ENCODE data around the gene TGM3.

TGM3 gene

DNA sequence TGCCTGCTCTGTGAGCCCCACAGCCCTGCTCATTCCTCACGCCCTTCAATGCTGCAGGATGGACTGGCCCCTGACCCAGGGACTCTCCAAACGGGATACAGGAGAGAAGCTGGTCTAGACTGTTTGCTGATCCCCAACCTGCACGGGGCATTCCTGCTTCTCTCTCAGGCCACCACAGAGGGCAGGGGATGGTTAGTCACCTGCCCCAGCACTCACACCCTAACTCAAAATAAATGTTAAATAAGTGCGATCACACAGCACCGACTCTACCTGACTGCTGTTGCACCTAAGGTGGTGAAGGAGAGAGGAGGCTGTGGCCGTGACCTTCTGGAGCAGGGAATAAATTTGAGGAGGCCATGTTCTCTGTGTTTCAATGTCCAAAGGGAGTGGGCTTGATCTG is 45.0 kb downstream of the TGM3 start:
- no peak for DNase-seq

DNA sequence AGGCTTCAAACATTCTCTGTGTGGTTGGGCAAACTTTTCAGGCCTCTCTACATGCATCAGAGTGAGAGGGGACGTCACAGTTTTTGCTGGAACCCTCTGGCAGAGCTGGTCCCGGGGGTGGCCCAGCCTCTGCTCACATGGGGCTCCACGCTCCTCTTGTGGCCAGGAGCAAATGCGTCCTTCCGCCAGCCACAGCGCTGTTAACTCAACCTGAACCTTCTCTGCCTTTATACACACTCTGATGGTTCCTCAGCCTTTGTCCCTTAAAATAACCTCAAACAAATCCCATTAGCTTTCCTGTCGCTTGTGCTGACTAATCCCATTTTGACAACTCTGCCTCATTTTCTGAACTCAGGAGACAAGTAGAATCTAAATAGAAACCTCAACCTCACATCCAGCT is 45.5 kb downstream of the TGM3 start:
- DNase-seq, result no peak

DNA sequence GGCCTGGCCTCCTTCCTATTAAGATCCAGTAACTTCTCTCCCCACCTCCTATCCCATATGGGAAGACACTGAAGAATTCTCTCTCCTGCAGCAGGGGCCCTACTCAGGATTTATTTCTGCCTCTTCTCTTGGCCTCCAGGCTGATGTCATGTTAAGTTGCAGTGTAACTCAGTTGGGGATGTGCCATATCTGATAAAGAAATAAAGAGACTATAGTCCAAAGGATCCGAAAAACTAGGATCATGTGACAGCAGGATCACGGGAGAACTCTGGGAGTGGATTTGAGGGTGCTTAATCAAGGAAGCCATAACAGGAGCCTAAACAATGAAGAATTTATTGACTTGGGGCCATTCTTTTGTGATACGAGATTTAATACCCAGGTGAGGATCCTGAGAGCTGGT is 46.4 kb downstream of the TGM3 start:
- no peak for DNase-seq

DNA sequence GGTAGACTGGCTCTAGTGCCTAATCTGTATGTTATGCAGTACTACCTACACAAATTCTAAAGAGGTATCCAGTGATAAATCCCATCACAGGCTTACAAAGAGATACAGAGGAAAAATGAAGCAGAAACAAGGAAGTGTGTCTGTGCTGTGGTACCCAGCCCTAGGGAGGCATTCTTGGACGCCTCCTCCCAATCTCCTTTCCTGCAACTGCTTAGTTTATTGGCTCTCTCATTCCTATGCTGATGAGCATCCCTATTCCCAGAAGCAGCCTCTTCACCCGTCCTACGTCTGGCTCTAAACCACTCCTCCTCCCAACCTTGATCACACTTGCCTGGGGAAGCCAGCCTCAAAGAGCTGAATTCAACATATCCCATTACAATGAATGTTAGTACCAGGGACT is 50.4 kb downstream of the TGM3 start:
- DNase-seq, result no peak

DNA sequence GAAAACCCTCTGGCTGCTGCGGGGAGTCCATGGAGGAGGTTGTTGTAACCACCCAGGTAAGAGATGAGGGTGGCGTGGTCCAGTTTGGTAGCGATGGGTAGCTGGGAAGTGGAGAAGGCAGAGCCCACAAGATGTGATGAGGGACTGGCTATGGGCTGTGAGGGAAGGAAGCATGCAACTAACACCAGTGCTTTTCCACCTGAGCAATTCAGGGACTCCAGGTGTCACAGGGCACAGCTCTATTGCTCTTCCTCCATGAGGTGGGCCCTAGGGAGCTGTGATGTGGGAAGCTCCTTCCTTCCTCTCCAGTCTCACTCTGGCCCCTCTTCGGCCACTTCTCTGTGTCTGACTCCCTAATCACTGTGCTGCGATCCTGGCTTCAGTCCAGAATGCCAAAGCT is 52.5 kb downstream of the TGM3 start:
- DNase-seq, result no peak

DNA sequence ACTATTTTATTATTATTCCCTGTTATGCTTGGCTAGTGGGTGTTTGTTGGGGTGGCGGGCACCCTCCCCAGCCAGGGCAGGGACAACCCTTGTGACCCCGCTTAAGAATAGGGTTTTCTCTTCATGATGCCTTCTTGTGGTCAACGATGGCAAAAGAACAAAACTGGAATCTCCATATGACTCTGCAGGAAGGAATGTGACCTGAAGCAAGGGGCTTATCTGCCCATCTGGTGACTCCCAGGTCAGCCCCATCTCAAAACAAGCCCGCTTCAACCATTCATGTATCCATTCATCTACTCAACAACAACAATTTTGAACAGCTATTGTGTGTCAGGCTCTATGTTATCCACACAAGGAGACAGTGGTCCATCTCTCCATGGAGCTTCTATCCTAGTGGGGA is 54.0 kb downstream of the TGM3 start:
- no peak for DNase-seq

DNA sequence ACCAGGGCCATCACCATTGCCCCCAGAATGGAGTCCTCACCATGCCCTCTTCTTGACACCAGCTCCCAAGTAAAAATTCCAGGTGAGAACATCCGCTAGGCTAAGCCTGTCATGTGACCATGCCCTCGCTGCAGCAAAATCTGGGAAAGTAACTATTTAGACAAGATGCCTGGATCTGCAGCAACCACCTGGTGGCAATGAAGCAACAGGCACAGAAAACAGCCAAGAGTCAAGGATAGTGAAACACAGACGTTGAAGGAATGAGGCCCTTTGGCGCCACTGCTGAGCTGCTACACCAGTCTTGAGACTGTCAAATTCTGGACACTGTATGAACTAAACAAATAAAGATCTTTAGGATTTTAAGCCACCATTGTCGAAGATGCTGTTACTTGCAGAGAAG is 54.8 kb downstream of the TGM3 start:
- DNase-seq, result no peak

DNA sequence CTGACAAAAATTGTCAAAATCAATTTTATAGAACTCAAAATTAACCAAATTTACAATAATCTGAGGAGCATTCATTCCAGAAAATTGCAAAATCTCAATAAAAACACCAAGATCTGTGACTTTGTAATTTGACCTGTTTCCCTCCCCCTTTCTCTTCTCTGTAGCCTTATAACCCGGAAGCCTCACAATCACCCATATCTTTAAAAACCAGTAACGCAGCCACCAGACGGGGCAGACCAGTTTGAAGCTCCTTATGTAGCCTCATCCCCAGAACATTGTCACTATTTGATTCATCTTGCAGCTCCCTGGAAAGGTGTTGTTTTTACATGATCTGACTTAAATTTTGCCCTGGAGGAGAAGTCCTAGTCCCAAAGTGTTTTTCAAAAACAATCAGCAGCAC is 57.4 kb downstream of the TGM3 start:
- no peak for DNase-seq

DNA sequence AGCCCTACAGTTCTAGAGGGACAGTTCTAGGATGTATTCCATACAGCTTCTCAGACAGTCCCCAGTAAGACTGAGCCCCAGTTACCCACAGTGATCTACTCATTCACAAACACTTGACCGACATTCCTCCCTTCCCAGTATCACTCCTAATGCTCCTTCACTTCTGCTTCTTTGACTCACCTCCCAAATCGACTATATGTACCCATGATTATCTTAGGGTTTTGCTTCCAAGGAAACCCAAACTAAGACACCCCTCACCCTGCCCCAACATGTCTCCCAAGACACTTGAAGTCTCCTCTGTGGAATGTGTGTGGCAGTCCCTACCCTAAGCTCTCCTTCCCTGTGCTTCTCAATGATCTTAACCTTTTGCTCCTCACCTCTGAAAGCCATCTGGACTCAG is 61.3 kb downstream of the TGM3 start:
- no peak for DNase-seq

DNA sequence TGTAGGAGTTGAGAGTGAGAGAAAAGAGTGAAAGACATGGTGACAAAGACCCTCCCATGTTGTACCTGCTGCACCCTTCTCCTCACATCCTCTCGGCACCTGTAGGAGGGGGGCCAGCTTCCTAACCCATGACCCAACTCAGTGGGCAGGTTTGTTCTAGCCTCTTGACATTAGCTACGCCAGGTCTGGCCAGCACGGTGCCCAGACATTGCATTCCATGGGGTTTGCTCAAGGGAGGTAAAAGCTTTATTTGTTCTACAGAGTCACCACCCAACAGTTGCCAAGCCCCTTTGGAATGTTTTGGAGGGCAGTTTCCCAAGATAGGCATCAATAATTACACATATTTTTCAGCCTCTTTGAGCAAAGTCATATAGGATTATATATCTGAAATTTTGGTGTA is 62.2 kb downstream of the TGM3 start:
- no peak for DNase-seq

DNA sequence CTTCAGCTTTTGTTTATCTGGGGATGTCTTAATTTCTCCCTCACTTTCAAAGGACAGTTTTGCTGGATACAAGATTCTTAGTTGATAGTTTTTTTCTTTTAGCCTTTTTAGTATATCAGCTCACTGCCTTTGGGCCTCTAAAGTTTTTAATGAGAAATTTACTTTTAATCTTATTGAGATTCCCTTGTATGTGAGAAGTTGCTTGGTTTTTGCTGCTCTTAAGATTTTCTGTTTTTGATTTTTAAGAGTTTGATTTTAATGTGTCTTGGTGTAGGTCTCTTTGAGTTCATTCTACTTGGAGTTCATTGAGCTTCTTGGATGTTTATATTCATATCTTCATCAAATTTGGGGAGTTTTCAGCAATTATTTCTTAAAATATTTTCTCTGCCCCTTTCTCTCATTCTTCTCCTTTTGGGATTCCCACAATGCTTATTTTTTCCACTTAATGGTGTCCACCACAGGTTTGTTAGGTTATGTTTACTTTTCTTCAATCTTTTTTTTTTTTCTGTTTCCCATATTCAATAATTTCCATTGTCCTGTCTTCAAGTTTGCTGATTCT is 65.3 kb downstream of the TGM3 start:
- DNase-seq, result no peak

DNA sequence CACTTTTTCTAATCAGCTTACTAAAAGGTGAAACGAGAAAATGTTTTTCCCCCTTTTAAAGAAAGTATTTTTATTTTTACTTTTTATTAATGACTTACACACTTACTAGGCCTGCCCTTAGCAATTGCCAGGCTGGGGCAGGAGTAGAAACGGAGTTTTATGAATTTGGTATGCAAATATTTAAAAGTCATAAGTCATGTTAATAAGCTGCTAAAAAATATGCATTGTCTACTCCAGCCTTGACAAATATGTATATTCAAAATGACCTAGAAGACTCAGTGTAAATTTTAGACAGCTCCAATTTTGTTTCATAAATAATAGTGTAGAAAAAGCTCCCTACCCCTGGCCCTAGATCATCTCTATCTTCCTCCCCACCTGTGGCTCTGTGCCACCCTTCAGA is 67.4 kb downstream of the TGM3 start:
- no peak for DNase-seq

DNA sequence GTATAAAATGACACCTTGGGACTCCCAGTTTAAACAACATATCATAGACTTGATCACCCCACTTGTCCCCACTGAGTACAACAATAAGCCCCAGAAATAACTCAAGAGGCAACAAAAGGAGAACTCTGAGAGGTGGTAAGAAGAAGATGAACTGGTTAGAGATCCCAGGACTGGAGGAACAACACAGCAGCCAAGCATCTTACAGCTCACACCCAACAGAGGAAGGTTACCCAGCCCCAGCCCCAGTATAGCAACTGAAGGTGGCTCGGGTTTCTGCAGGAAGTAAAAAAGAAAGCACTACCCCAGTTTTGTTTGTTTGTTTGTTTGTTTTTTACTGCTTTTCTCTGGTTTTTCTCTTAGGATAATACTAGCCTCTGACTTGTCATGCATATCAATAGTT is 67.8 kb downstream of the TGM3 start:
- no peak for DNase-seq

DNA sequence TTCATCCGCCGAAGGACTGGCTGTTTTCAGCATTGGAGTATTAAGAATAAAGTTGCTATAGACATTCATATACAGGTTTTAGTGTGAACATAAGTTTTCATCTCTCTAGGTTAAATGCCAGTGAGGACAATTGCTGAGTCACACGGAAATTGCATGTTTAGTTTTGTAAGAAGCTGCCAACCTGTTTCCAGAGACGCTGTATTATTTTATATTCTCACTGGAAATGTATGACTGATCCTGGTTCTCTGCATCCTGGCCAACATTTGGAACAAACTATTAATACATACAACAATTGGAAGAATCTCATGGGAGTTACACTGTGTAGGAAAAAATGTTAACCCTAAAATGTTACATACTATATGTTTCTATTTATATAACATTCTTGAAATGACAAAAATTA is 68.2 kb downstream of the TGM3 start:
- no peak for DNase-seq

DNA sequence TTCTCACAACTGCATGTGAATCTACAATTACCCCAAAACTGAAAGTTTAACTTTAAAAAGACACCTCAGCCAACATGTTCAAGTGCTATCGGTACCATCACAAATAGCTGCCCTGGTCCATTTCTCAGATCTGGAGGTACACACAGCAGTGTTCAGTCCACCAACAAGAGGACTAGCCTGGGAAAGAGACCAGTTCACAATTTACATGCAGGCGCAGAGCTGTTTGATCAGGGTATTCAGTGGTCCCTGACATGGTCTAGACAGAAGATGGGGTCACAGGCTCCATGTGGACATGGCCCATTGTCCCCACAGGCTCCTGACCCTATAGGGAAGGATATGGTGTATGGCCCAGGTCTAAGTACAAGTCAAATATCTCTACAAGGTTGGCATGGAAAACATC is 69.3 kb downstream of the TGM3 start:
- no peak for DNase-seq

DNA sequence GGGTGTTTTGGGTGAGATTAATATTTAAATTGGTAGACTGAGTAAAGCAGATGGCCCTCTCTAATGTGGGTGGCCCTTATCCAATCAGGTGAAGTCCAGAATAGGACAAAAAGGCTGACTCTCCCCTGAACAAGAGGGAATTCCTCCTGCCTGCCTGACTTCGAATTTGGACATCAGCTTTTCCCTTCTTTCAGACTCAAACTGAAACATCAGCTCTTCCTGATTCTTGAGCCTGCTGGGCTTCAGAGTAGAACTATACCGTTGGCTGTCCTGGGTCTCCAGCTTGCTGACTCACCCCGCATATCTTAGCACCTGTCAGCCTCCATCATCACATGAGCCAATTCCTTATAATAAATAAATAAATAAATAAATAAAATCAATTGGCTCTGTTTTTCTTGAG is 69.9 kb downstream of the TGM3 start:
- no peak for DNase-seq

DNA sequence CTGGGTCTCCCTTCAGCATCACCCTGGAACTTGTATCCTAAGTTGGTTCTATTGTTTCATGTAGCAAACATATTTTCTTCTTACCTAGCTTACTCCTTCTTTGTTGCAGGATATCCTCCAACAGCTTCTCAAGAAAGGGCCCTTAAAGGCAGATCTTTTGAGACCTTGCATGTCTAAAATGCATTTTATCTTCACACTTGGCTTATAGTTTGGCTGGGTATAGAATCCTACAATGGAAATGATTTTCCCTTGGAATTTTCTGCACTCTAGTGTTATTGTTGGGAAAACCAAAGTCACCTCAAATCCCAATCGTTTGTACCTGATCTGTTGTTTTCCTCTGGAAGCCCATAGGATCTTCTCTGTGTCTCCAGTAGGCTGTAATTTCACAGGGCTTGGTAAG is 72.8 kb downstream of the TGM3 start:
- DNase-seq, result no peak

DNA sequence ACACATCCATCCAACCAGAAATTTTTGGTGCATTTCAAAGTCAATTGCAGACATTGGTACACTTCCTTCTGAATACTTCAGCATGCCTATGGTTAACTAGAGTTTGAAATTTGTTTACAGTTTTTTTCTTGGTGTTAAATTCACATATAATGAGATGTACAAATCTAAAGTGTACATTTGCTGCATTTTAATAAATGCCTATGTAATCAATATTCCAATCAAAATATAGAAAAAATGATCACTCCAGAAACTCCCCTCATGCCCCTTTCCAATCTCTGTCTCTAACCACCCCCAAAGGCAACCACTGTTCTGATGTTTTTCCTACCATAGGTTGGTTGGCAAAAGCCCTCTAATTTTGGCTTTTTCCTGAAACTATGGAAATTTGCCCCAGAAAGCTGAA is 77.3 kb downstream of the TGM3 start:
- no peak for DNase-seq

DNA sequence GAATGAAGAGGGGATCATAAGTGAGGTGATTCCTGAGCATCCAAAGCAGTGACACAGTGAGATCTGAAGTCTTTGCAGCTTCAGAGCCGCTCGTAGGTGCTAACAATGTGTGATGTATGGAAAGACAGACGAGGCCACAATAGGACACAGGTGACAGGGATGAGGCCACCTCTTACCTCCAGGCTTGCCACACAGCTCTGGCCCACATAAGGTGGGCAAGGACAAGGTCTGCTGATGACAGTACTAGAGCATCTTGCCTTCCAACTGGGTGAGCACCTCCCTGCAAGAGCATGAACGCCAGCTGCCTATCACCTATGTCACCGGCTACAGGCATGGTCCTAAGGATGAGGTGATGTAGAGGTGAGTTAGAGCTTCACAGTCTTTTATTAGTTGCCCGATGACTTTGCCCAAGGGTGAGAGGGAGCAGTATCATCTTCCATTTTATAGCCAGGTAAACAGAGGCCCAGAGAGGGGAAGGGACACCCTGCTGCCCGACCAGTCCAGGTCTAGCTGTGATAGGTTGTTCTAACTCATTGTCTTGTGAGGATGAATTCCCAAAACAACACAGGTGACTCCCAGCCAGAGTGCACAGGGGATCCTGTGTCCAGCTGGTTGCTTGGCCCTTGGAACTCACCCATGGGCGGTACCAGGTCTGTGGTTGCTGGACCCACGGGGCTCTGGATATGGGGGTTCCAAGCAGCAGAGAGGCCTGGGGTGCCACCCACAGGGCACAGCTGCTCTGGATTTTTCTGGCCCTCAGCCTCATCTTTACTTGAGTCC is 78.7 kb downstream of the TGM3 start:
- no peak for DNase-seq

DNA sequence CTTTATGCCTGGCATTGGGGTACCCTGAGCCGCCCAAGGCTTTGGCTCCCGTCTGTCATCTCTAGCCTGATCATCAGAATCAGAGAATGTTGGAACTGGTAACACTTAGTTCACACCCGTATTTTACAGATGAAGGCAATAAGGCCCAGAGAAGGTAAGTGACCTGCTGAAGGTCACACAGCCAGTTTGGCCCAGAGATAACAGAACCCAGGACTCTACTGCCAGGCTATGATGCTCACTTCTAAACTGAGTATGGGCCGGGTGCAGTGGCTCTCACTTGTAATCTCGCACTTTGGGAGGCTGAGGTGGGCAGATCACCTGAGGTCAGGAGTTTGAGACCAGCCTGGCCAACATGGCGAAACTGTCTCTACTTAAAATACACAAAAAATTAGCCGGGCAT is 83.1 kb downstream of the TGM3 start:
- DNase-seq, result no peak

DNA sequence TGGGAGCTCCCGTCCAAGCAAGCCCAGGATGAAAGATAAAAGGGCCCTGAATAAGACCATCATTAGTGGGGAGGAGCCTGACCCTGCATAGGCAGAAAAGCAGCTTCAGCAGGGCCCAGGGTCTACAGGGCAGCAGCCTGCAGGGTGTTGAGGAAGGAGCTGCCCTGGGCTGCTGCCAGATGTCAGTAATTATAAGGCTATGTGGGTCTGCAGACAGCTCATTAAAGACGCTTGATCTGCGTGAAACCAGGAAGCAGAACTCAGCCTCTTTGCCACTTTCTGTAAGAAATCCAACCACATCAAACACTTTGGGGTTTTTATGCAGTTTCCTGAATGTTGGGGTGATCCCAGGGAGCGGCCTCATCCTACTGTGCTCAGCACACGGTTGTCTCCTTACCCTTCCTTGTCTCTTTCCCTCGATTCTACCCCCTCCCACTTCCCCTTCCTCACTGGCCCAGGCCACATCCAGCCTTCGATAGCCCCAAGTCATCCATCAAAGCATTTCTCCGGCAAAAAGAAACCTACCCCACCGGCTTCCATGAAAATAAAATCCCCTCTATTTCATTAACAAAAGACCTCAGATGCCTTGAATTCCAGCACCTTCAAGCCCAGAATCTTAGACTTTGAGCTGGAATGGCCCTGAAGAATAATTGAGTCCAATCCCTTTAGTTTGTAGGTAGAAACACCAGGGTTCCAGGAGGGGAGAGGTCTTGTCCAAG is 83.9 kb downstream of the TGM3 start:
- peak; percentile 16 for DNase-seq

DNA sequence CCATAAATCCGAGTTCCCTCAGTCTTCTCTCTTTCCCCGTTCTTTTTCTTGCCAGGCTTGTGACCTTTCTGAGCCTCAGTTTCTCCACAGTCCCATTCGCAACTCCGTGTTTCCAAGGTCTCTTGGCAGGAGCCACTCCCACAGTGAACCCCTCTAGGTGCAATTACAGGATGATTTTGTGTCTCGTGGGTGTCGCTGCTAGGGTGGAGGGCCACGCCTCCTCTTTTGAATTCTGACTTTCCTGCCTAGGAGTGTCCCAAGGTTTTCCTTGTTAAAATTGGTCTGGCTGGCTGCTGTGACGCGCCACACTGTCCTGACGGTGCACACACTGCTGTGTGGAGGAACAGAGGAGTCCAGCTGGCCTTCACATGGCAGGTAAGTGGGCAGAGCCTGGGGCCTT is 84.8 kb downstream of the TGM3 start, which contains the start of gene TGM6:
TGM6 (plus strand) TSS at position 301 of the 400 bp plus-strand sequence; CDS start at position 369, 68 bp downstream.
- DNase-seq, result no peak

DNA sequence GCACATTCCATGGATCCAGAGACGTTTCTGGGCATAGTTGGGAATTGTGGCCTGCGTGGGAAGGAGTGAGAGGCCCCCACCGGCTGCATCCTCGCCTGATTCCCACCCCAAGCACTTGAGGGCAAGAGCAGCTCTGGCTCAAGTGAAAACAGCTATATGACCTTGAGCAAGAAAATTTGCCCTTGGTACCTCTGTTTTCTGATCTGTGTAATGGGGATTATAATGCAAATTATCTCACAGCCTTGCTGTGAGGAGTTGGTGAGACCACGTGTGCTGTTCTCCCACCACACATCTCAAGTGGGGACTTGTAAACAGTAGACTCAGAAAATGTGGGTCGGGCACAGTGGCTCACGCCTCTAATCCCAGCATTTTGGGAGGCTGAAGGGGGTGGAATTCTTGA is 85.5 kb downstream of the TGM3 start:
- no peak for DNase-seq

DNA sequence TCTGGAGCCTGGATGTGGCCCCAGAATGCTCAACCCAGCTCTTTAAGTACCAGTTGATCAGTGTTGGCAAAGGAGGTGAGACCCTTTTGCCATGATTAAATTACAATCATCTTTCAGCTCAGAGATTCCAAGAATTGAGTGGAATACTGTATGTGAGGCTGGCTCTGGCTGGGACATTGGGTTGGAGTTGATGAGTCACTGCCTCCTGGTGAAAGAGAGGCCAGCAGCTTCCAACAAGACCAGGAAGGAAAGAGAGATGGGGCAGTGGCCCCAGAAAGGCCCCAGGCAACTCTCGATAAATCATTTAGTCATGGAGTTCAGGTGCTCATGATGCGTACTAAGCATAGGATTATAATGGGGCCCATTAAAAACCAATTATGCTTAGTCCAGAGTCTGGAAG is 87.0 kb downstream of the TGM3 start:
- DNase-seq, result no peak

Measured in stimulated activated CD4-positive, alpha-beta T cell treated with anti-CD3 and anti-CD28 coated beads, Interleukin-4, amount 100 ng/mL, for 24 hours (primary cell).